Measurements from ENCODE around the gene RNF217. TPM values are rescaled to one million over a fixed set of nuclear protein-coding genes. Genes with fewer than 3 reads are reported as not detected.
"Not testable (repeated sequence)": the region's sequence is repeated elsewhere in the genome, so short reads cannot be mapped to it uniquely, and the experiment has no call there.

Gene RNF217
- total RNA-seq, 1 donor from 2014 or later, result 14.1 TPM

GRCh38 chr6:124963831-124964763 is 1.9 kb downstream of the RNF217 start:
- TF ChIP-seq CTCF (IDR thresholded peaks at IDR 0.05; ENCODE audit: borderline replicate concordance), result no peak
- no peak for DNase-seq

DNA sequence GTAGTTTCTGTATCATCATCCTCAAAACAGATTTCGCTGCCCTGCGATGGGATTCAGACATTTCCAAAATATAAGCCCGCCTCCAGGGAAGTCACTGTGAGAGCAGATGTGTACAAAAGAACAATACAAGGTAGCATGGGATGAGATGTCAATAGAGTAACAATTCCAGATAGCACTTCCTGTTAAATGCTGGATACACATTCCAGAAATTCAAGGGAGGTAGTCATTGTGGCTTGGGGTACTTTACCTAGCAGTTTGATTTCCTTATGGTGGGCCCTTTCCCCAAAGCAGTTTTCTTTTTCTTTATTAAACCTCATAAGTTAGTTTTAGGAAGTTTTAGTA is 2.5 kb downstream of the RNF217 start:
- H3K9me3 ChIP-seq (replicated peaks), result no peaks in the 10 kb centered on the region
- peaks cover 77% of the 10 kb centered on the region for H3K4me1 ChIP-seq
- peak overlapping the region; percentile 91 for H3K4me3 ChIP-seq
- DNase-seq, result no peak
- intact Hi-C loops (cut with micrococcal nuclease), result no loop called here
- no peak for TF ChIP-seq CTCF (IDR thresholded peaks at IDR 0.05; ENCODE audit: borderline replicate concordance)
- H3K36me3 ChIP-seq, result no peaks in the 10 kb centered on the region
- H3K27me3 ChIP-seq (ENCODE audit: low read depth), result no peaks in the 10 kb centered on the region
- H3K27ac ChIP-seq (replicated peaks), result peak overlapping the region; percentile 93

More at GRCh38 chr6:124963831-124964763, 1.9 kb downstream of the RNF217 start:
- H3K9me3 ChIP-seq (replicated peaks), result no peaks in the 10 kb centered on the region
- H3K27ac ChIP-seq (replicated peaks), result peak overlapping the region; percentile 93
- peaks cover 77% of the 10 kb centered on the region for H3K4me1 ChIP-seq
- intact Hi-C loops (cut with micrococcal nuclease), result no loop called here
- no peaks in the 10 kb centered on the region for H3K36me3 ChIP-seq
- peak overlapping the region; percentile 91 for H3K4me3 ChIP-seq
- H3K27me3 ChIP-seq (ENCODE audit: low read depth), result no peaks in the 10 kb centered on the region

- Histone ChIP-seq H3K4me3 (peak overlapping the region; percentile 91), H3K27ac (replicated peaks) (peak overlapping the region; percentile 93), H3K4me1 (peaks cover 77% of the 10 kb centered on the region)
- intact Hi-C loops (cut with micrococcal nuclease); H3K9me3 ChIP-seq (replicated peaks); H3K27me3 ChIP-seq (ENCODE audit: low read depth); DNase-seq; H3K36me3 ChIP-seq: not testable (repeated sequence)
These were observed 3.2 kb downstream of the RNF217 start for GRCh38 chr6:124965424-124965850.

DNA sequence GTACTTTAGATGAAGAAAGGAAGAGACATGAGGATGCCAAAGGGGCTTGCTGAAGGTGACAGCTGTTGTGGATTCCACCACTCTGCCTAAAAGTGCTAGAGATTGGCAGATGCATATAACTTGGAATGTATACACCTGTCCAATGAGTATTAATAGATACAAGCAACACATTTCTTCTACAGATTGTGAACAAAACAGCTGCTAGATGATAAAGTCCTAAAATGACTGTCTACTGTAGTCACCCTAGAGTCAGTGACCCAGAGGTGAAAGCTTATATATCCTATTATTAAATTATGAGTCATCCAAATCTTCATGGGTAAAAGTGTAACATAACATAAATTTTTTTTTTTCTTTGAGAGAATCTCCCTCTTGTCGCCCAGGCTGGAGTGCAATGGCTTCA is 5.2 kb downstream of the RNF217 start:
- intact Hi-C loops (cut with micrococcal nuclease), result no loop called here
- no peak overlapping the region for H3K27ac ChIP-seq (replicated peaks)
- H3K36me3 ChIP-seq, result peaks cover 15% of the 10 kb centered on the region
- peaks cover 58% of the 10 kb centered on the region for H3K4me1 ChIP-seq
- TF ChIP-seq CTCF (IDR thresholded peaks at IDR 0.05; ENCODE audit: borderline replicate concordance), result no peak
- H3K9me3 ChIP-seq (replicated peaks), result no peaks in the 10 kb centered on the region
- DNase-seq, result no peak
- no peaks in the 10 kb centered on the region for H3K27me3 ChIP-seq (ENCODE audit: low read depth)
- no peak overlapping the region for H3K4me3 ChIP-seq

GRCh38 chr6:124968401-124968800 is 6.2 kb downstream of the RNF217 start:
- TF ChIP-seq CTCF (IDR thresholded peaks at IDR 0.05; ENCODE audit: borderline replicate concordance), result no peak
- H3K27me3 ChIP-seq (ENCODE audit: low read depth), result no peaks in the 10 kb centered on the region
- intact Hi-C loops (cut with micrococcal nuclease), result no loop called here
- H3K4me1 ChIP-seq, result peaks cover 49% of the 10 kb centered on the region
- no peak overlapping the region for H3K4me3 ChIP-seq
- no peak for DNase-seq
- no peak overlapping the region for H3K27ac ChIP-seq (replicated peaks)
- H3K36me3 ChIP-seq, result peaks cover 16% of the 10 kb centered on the region
- no peaks in the 10 kb centered on the region for H3K9me3 ChIP-seq (replicated peaks)

DNA sequence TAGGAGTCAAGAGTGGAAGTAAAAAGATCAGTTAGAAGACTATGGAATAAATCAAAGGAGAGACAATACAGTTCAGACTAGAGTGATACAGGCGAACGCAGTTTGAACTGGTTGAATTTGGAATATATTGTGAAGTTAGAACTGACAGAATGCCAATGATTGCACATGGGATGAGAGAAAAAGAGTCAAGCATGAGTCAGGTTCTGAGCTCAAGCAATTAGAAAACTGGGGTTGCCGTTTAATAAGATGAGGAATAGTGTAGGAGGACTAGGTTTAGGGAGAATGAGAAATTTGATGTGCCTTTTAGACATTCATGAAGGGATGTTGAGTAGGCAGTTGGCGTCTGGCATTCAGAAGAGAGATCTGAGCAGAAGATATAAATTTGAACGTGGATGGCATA is 8.0 kb downstream of the RNF217 start:
- Histone ChIP-seq H3K36me3 (peaks cover 16% of the 10 kb centered on the region), H3K27ac (replicated peaks) (no peak overlapping the region), H3K4me3 (no peak overlapping the region), H3K4me1 (peaks cover 30% of the 10 kb centered on the region), H3K9me3 (replicated peaks) (no peaks in the 10 kb centered on the region), H3K27me3 (ENCODE audit: low read depth) (no peaks in the 10 kb centered on the region)
- no peak for DNase-seq
- intact Hi-C loops (cut with micrococcal nuclease), result no loop called here
- TF ChIP-seq CTCF (IDR thresholded peaks at IDR 0.05; ENCODE audit: borderline replicate concordance), result no peak
